ENCODE data around the gene CAMKK2.
"Not testable (repeated sequence)": the region's sequence is repeated elsewhere in the genome, so short reads cannot be mapped to it uniquely, and the experiment has no call there.

CAMKK2 gene

GRCh38 chr12:121282072-121282742 is 14.3 kb downstream of the CAMKK2 start:
- no peak for TF ChIP-seq EZH2phosphoT487 (IDR thresholded peaks at IDR 0.05; ENCODE audit: borderline replicate concordance, low read length)
- TF ChIP-seq, protein P1, sequence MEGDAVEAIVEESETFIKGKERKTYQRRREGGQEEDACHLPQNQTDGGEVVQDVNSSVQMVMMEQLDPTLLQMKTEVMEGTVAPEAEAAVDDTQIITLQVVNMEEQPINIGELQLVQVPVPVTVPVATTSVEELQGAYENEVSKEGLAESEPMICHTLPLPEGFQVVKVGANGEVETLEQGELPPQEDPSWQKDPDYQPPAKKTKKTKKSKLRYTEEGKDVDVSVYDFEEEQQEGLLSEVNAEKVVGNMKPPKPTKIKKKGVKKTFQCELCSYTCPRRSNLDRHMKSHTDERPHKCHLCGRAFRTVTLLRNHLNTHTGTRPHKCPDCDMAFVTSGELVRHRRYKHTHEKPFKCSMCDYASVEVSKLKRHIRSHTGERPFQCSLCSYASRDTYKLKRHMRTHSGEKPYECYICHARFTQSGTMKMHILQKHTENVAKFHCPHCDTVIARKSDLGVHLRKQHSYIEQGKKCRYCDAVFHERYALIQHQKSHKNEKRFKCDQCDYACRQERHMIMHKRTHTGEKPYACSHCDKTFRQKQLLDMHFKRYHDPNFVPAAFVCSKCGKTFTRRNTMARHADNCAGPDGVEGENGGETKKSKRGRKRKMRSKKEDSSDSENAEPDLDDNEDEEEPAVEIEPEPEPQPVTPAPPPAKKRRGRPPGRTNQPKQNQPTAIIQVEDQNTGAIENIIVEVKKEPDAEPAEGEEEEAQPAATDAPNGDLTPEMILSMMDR (IDR thresholded peaks at IDR 0.05; ENCODE audit: low read depth, low read length, poor library complexity, severe bottlenecking) = no peak
- Histone ChIP-seq H3K27me3 (ENCODE audit: control insufficient read depth, low read length) (no peaks in the 10 kb centered on the region), H4K20me1 (ENCODE audit: control insufficient read depth, insufficient read depth, low read depth, low read length) (no peaks in the 10 kb centered on the region), H3K4me2 (ENCODE audit: low read length) (no peak overlapping the region), H3K36me3 (ENCODE audit: control insufficient read depth, low read length) (peaks cover 10% of the 10 kb centered on the region), H3F3A (ENCODE audit: control insufficient read depth, insufficient read depth) (no peaks in the 10 kb centered on the region), H3K4me3 (ENCODE audit: low read length) (no peak overlapping the region), H3K9me3 (ENCODE audit: control insufficient read depth, insufficient read depth, low read length) (no peaks in the 10 kb centered on the region), H3K79me2 (ENCODE audit: control insufficient read depth, low read length) (peaks cover 50% of the 10 kb centered on the region), H3K9me2 (replicated peaks; ENCODE audit: control insufficient read depth, low read length) (no peaks in the 10 kb centered on the region), H3K4me1 (ENCODE audit: control insufficient read depth, low read length) (peaks cover 2% of the 10 kb centered on the region; the same call in 1 of the 2 replicates), H3K27ac (ENCODE audit: low read depth, low read length) (no peak overlapping the region)

- peaks cover 51% of the 10 kb centered on the region for H3K79me2 ChIP-seq (ENCODE audit: control insufficient read depth, low read length)
- H3F3A ChIP-seq (ENCODE audit: control insufficient read depth, insufficient read depth); H3K36me3 ChIP-seq (ENCODE audit: control insufficient read depth, low read length); H3K4me2 ChIP-seq (ENCODE audit: low read length); H3K27me3 ChIP-seq (ENCODE audit: control insufficient read depth, low read length); H3K27ac ChIP-seq (ENCODE audit: low read depth, low read length); H3K9me2 ChIP-seq (replicated peaks; ENCODE audit: control insufficient read depth, low read length); H4K20me1 ChIP-seq (ENCODE audit: control insufficient read depth, insufficient read depth, low read depth, low read length); H3K4me1 ChIP-seq (ENCODE audit: control insufficient read depth, low read length); H3K9me3 ChIP-seq (ENCODE audit: control insufficient read depth, insufficient read depth, low read length); H3K4me3 ChIP-seq (ENCODE audit: low read length): not testable (repeated sequence)
Observed at GRCh38 chr12:121281116-121281515, 15.4 kb downstream of the CAMKK2 start.

DNA sequence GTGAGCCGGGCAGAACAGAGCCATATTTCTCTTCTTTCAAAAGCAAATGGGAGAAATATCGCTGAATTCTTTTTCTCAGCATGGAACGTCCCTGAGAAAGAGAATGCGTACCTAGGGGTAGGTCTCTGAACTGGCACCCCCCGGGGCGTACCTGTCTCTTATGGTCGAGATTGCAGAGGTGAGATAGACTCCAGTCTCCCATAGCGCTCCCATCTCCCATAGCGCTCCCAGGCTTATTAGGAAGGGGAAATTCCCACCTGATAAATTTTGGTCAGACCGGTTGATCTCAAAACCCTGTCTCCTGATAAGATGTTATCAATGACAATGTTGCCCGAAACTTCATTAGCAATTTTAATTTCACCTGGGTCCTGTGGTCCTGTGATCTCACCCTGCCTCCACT is 16.0 kb downstream of the CAMKK2 start:
- not testable (repeated sequence) for H3K27ac ChIP-seq (ENCODE audit: low read depth, low read length)

GRCh38 chr12:121279507-121279915 is 17.0 kb downstream of the CAMKK2 start:
- Histone ChIP-seq H3K9me2 (replicated peaks; ENCODE audit: control insufficient read depth, low read length) (no peaks in the 10 kb centered on the region), H3K27me3 (ENCODE audit: control insufficient read depth, low read length) (no peaks in the 10 kb centered on the region), H4K20me1 (ENCODE audit: control insufficient read depth, insufficient read depth, low read depth, low read length) (no peaks in the 10 kb centered on the region), H3K27ac (ENCODE audit: low read depth, low read length) (no peak overlapping the region), H3K4me2 (ENCODE audit: low read length) (no peak overlapping the region), H3K4me3 (ENCODE audit: low read length) (no peak overlapping the region), H3K9me3 (ENCODE audit: control insufficient read depth, insufficient read depth, low read length) (no peaks in the 10 kb centered on the region), H3K36me3 (ENCODE audit: control insufficient read depth, low read length) (peaks cover 5% of the 10 kb centered on the region), H3K4me1 (ENCODE audit: control insufficient read depth, low read length) (no peaks in the 10 kb centered on the region), H3F3A (ENCODE audit: control insufficient read depth, insufficient read depth) (no peaks in the 10 kb centered on the region), H3K79me2 (ENCODE audit: control insufficient read depth, low read length) (peaks cover 40% of the 10 kb centered on the region)
- no peak for TF ChIP-seq EZH2phosphoT487 (IDR thresholded peaks at IDR 0.05; ENCODE audit: borderline replicate concordance, low read length)
- TF ChIP-seq, protein P1 (IDR thresholded peaks at IDR 0.05; ENCODE audit: low read depth, low read length, poor library complexity, severe bottlenecking) = no peak

More for the DNA sequence above, 16.0 kb downstream of the CAMKK2 start:
- not testable (repeated sequence) for H3K4me1 ChIP-seq (ENCODE audit: control insufficient read depth, low read length); H3K4me3 ChIP-seq (ENCODE audit: low read length); H3K9me2 ChIP-seq (replicated peaks; ENCODE audit: control insufficient read depth, low read length); H3K9me3 ChIP-seq (ENCODE audit: control insufficient read depth, insufficient read depth, low read length); H4K20me1 ChIP-seq (ENCODE audit: control insufficient read depth, insufficient read depth, low read depth, low read length); H3K27me3 ChIP-seq (ENCODE audit: control insufficient read depth, low read length); H3F3A ChIP-seq (ENCODE audit: control insufficient read depth, insufficient read depth); H3K36me3 ChIP-seq (ENCODE audit: control insufficient read depth, low read length); H3K4me2 ChIP-seq (ENCODE audit: low read length)
- H3K79me2 ChIP-seq (ENCODE audit: control insufficient read depth, low read length) = peaks cover 45% of the 10 kb centered on the region

Data from DOHH2 (cell line).